SK-N-MC (cell line): ENCODE data around the gene HIKESHI.

Experiments
- EZH2 ChIP-seq: fragments of 200-600 bp; sonication (generic); IDR thresholded peaks from one replicate; pipeline ENCODE4 v1.6.1; 2017; ENCODE audit warnings: antibody characterized with exemption
- FOXP2 ChIP-seq: optimal IDR thresholded peaks from 2 replicates; pipeline ENCODE3; 2011; ENCODE audit warnings: mild to moderate bottlenecking, moderate library complexity; ENCODE audit not compliant: insufficient read depth; ENCODE audit errors: extremely low read length, control extremely low read depth
- POLR2AphosphoS5 ChIP-seq: IDR thresholded peaks from 2 replicates; pipeline ENCODE4 v1.6.1; 2012; ENCODE audit warnings: mild to moderate bottlenecking, low read depth, low read length, borderline replicate concordance

DNA sequence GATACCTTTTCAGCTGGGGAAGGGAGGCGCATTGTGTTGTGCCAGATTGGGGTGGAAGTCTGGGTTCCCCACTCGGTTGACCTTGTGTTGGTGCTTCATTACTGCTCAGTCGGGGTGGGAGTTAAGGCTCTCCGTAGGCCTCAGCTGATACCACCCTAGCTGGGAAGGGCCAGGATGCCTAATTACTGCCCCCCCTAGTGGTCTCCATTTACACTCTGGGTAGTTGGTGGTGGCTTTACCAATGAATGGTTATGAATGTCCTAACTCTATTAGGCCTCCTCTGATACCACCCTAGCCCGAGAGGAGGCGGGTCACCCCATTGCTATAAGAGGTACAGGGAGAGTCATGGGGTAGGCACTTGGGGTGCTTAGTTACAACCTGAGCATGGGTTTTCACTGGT lies 27.5 kb upstream of the HIKESHI start:
- TF ChIP-seq EZH2 (no peak), FOXP2 (no peak), POLR2AphosphoS5 (no peak)
